Heart right ventricle (tissue), 16 donors: ENCODE measurements around the gene NOX5. TPM values are rescaled to one million over a fixed set of nuclear protein-coding genes. Genes with fewer than 3 reads are reported as not detected.

Source experiments
- ATAC-seq, 8 donors: fragments of 200-7000 bp; cut with Tn5 transposase; one replicate each; pipeline ENCODE4 v1.9.1; 2020; ENCODE audit warnings: mild to moderate bottlenecking in 8 of 8, moderate library complexity in 8 of 8, moderate number of reproducible peaks in 1 of 8
- DNase-seq, 2 donors: peaks; one replicate each; pipeline ENCODE4 v3.0.0-alpha.2; 2020
- H3K27ac ChIP-seq, 10 donors: fragments of 200-600 bp; sonication (generic) in 2 of 10; one replicate each; pipeline versions ENCODE4 v1.5.0 to v1.8.0; 2020 to 2022; ENCODE audit warnings: mild to moderate bottlenecking in 3 of 10
- H3K27me3 ChIP-seq, 7 donors: fragments of 200-600 bp; one replicate each; pipeline ENCODE4 v1.8.0; 2021 to 2022; ENCODE audit warnings: mild to moderate bottlenecking in 2 of 7
- H3K36me3 ChIP-seq, 9 donors: fragments of 200-600 bp; sonication (generic) in 1 of 9; one replicate each; pipeline versions ENCODE4 v1.5.0 to v1.8.0; 2020 to 2022; ENCODE audit warnings: mild to moderate bottlenecking in 2 of 9
- H3K4me1 ChIP-seq, 9 donors: fragments of 200-600 bp; sonication (generic) in 1 of 9; one replicate each; pipeline versions ENCODE4 v1.5.0 to v1.8.0; 2020 to 2022; ENCODE audit warnings: mild to moderate bottlenecking in 4 of 9
- H3K4me3 ChIP-seq, 10 donors: fragments of 200-600 bp; sonication (generic) in 2 of 10; one replicate each; pipeline versions ENCODE4 v1.5.0 to v1.8.0; 2020 to 2022; ENCODE audit warnings: mild to moderate bottlenecking in 7 of 10, moderate library complexity in 2 of 10
- H3K9me3 ChIP-seq, 11 donors: fragments of 200-600 bp in 10 of 11; sonication (generic) in 2 of 11; one replicate each; pipeline versions ENCODE4 v1.5.0 to v1.8.0; 2013 to 2022; ENCODE audit warnings: mild to moderate bottlenecking in 2 of 11, control low read depth in 1 of 11, moderate library complexity in 1 of 11
- WGBS, 2 donors: extraction: QIAGEN DNeasy Blood & Tissue Kit; methylation state at CpG; one replicate each; pipeline ENCODE4 v1.1.7; 2013; ENCODE audit warnings: inconsistent platforms in 1 of 2; 5-methylcytosine and 5-hydroxymethylcytosine counted together
- intact Hi-C, 10 donors: fragments of 100-400 bp; cut with DNase I; formaldehyde crosslinking; loops; one replicate each; pipeline versions ENCODE4 v1.11.1 to v1.14.2; 2022
- polyA plus RNA-seq, 2 donors: library from polyadenylated mRNA; stranded (reverse); fragments of 200-250 nt; gene quantifications; one replicate each; pipeline ENCODE4 v1.2.3, GENCODE V29; 2013
- total RNA-seq, 10 donors: library from RNA; stranded (reverse); fragmentation: NEBNext Ultra II Directional in 3 of 10; extraction: Animal tissue kit (Norgen Biotek cat#: 25700) in 3 of 10; gene quantifications; one replicate each; pipeline versions ENCODE4 v1.2.1 to v1.2.4, GENCODE V29; 2021 to 2023
- TF ChIP-seq, protein P1 (sequence below), 9 donors: fragments of 200-600 bp; sonication (generic) in 2 of 9; IDR thresholded peaks; one replicate each; pipeline versions ENCODE4 v1.5.0 to v1.8.0; 2021 to 2022; ENCODE audit warnings: antibody characterized with exemption in 9 of 9, mild to moderate bottlenecking in 5 of 9, moderate library complexity in 1 of 9
- donor health status: Arrhythmogenic right ventricular cardiomyopathy.
- donor health status: ischemic (EF 13 %, LVEDD 7.1; RV severe dilation, severe dysfunction).
- donor health status: healthy with polysubstance abuse.
- donor health status: DM: no; HTN: yes; CAD: no.
- donor health status: DM: no; HTN: no; CAD: no.
- donor health status: ischemic (EF 25% LVEDD 6.9; RV normal size, moderate dysfunction).
- donor health status: ischemic (EF 25% LVEDD 5.7; RV mildly dilated, moderate dysfunction).
- donor health status: healthy.
- donor health status: DM: yes; HTN: yes; CAD: no.
- donor health status: Ischemic cardiomyopathy.
- donor health status: ischemic (EF 35%, LVEDD 5.7; RV mildly dilated, moderate dysfunction).
- donor health status: nonischemic (EF 11% LVEDD 7.7; RV severe dilation, severe dysfunction).
- donor health status: DM: yes; HTN: yes; CAD: no.
- donor health status: PGD.
- donor health status: ischemic (EF 29% LVEDD 5.4; RV normal size, mild dysfunction).
- donor health status: nonischemic (EF 23%, LVEDD 6.1; RV moderate dilation, normal function).

NOX5 gene
- total and polyA plus RNA-seq, 12 donors = 0.06 to 0.37 (median 0.18) TPM; not detected in 4

DNA sequence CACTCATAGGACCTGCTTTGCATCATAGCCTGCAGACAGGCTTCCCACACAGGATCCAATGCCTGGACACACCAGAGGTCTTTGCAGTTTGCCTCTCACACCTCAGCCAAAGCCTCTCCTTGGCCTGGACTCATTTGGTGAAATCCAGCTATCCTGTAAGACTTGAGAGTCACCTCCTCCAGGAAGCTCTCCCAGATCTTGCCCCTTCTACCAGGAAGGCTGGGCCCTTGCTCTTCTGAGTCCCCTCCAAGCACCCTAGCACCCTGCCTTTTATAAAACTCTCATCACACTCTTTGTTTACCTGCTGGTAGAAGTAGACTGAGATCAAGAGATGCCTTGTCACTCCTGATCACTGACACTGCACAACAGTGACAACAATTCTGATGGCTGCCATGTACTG is 79.1 kb downstream of the NOX5 start:
- Histone ChIP-seq H3K4me3 (no peak overlapping the region), H3K27me3 (no peaks in the 10 kb centered on the region), H3K9me3 (no peaks in the 10 kb centered on the region), H3K4me1 (peaks cover 0 to 49% (median 12%) of the 10 kb centered on the region in 9 donors), H3K27ac (no peak overlapping the region), H3K36me3 (no peaks in the 10 kb centered on the region)
- intact Hi-C loops = no loop called here
- TF ChIP-seq, protein P1, sequence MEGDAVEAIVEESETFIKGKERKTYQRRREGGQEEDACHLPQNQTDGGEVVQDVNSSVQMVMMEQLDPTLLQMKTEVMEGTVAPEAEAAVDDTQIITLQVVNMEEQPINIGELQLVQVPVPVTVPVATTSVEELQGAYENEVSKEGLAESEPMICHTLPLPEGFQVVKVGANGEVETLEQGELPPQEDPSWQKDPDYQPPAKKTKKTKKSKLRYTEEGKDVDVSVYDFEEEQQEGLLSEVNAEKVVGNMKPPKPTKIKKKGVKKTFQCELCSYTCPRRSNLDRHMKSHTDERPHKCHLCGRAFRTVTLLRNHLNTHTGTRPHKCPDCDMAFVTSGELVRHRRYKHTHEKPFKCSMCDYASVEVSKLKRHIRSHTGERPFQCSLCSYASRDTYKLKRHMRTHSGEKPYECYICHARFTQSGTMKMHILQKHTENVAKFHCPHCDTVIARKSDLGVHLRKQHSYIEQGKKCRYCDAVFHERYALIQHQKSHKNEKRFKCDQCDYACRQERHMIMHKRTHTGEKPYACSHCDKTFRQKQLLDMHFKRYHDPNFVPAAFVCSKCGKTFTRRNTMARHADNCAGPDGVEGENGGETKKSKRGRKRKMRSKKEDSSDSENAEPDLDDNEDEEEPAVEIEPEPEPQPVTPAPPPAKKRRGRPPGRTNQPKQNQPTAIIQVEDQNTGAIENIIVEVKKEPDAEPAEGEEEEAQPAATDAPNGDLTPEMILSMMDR (IDR thresholded peaks at IDR 0.05) = no peak
- ATAC-seq = no peak
- no peak for DNase-seq

DNA sequence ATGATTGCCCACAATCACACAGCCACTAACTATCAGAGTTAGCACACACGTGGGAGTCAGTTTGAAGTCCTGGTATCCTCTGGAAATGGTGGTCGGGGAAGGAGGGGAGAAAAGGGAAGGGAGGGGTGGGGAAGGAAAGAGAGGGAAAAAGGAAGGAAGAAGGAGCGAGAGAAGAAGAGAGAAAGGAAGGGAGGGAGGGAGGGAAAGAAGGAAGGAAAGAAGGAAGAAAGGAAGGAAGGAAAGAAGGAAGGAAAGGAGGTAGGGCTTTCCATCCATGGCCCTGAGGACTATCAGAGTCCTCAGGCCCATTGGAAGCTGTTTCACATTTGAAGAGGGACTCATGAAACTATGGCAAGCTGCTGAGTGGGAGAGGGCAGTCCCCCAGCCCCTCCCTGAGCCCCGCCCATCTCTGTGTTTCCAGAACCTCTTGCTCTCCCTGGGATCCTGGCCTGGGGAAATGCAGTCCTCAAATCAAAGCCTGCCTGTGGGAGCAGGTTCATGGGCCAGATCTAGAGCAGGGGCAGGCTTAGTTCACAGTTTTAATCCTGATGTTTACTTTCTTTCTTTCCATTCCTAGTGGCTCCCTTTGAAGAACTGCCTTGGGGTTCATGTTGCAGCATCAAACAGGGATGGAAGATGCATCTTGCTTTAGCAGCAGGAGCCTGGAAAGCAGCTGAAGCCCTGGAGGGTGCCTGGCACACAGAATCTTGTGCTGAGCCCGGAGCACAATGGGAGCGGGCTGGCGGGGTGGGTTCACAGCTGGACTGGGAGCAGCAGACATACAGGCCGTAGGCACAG is 79.8 kb downstream of the NOX5 start:
- Histone ChIP-seq H3K4me1 (peaks cover 0 to 49% (median 11%) of the 10 kb centered on the region in 9 donors), H3K4me3 (no peak overlapping the region), H3K36me3 (no peaks in the 10 kb centered on the region), H3K9me3 (no peaks in the 10 kb centered on the region), H3K27ac (no peak overlapping the region), H3K27me3 (no peaks in the 10 kb centered on the region)
- TF ChIP-seq, protein P1 (IDR thresholded peaks at IDR 0.05) = no peak
- no peak for DNase-seq
- ATAC-seq = no peak
- WGBS, 2 donors = 78 to 81% methylated on average over 8 of the region's 8 CpGs
- intact Hi-C loops = no loop called here

DNA sequence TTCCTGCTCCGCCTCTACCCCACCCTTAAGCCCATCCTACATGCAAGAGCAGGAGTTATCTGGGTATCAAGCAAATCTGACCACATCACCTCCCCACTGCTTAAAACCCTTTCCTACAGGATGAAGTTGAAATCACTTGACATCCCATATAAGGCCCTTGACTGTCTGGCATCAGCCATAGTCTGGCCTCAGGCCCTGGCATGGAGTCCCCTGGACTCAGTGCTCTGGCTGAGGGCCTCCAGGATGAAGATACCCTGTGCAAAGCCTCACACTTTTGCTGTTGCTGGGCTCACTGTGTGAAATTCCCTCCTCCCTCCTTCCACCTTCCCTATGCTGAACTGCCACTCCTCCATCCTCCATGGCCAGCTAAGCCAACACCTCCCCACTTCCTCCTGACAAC is 80.8 kb downstream of the NOX5 start:
- Histone ChIP-seq H3K27ac (peak overlapping the region in 1 of 10 donors; percentile 22), H3K27me3 (no peaks in the 10 kb centered on the region), H3K9me3 (no peaks in the 10 kb centered on the region), H3K4me3 (no peak overlapping the region), H3K36me3 (no peaks in the 10 kb centered on the region), H3K4me1 (peaks cover 0 to 46% (median 11%) of the 10 kb centered on the region in 9 donors)
- intact Hi-C loops = no loop called here
- TF ChIP-seq, protein P1 (IDR thresholded peaks at IDR 0.05) = no peak
- DNase-seq (no peak), ATAC-seq (no peak)
- WGBS, 2 donors = 97 to 100% methylated on average over 1 of the region's 1 CpG

DNA sequence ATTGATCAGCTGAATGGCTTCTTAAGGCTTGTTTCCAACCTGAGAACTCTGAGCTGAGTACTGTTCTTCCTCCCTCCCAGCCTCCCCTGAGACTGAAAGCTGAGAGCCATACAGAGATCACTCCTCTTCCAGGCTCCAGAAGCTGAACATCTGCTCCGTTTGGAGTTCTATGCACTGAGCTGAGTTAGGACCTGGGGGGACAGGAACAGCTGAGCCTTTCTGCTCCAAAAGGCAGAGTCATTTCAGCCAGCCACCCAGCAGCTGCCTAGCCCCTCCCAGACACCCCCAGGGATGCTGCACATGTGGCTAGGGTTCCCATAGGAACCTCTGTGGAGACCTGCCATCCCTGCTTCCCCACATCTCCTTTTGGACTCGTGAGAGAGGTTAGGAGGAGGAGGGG is 81.7 kb downstream of the NOX5 start:
- peaks cover 0 to 44% (median 11%) of the 10 kb centered on the region in 9 donors for H3K4me1 ChIP-seq
- H3K9me3 ChIP-seq = no peaks in the 10 kb centered on the region
- DNase-seq (peak in 1 of 2 donors; percentile 40), ATAC-seq (peak in 7 of 8 donors; percentile 46 to 76 (median 61))
- TF ChIP-seq, protein P1 (IDR thresholded peaks at IDR 0.05) = no peak
- 38 to 59% methylated on average over 2 of the region's 2 CpGs for WGBS, 2 donors
- peak overlapping the region in 3 of 10 donors; percentile 15 to 22 (median 22) for H3K27ac ChIP-seq
- H3K4me3 ChIP-seq = no peak overlapping the region
- intact Hi-C loops = no loop called here
- no peaks in the 10 kb centered on the region for H3K27me3 ChIP-seq
- no peaks in the 10 kb centered on the region for H3K36me3 ChIP-seq
